ENCODE results near the gene ANAPC5.

ANAPC5 gene

GRCh38 chr12:121358073-121358472, 5.9 kb upstream of the ANAPC5 start:
- no peak for TF ChIP-seq SIN3A (IDR thresholded peaks at IDR 0.05; ENCODE audit: borderline replicate concordance, insufficient read depth, low read length)
- no peak for TF ChIP-seq FOXP2 (optimal IDR thresholded peaks at IDR 0.05; ENCODE audit: borderline replicate concordance, extremely low read depth, extremely low read length, insufficient read depth)

- TF ChIP-seq TAF1 (IDR thresholded peaks at IDR 0.05; ENCODE audit: borderline replicate concordance, insufficient read depth, low read length) (no peak), POLR2AphosphoS5 (IDR thresholded peaks at IDR 0.05; ENCODE audit: low read depth, low read length) (no peak), REST (IDR thresholded peaks at IDR 0.05; ENCODE audit: insufficient read depth in 1 of 2, low read depth in 2 of 2, low read length in 2 of 2) (no peak), FOXP2 (optimal IDR thresholded peaks at IDR 0.05; ENCODE audit: borderline replicate concordance, extremely low read depth, extremely low read length, insufficient read depth) (no peak), SIN3A (IDR thresholded peaks at IDR 0.05; ENCODE audit: borderline replicate concordance, insufficient read depth, low read length) (no peak)
Observed at GRCh38 chr12:121357331-121357730, 5.1 kb upstream of the ANAPC5 start.

- TF ChIP-seq TAF1 (IDR thresholded peaks at IDR 0.05; ENCODE audit: borderline replicate concordance, insufficient read depth, low read length) (no peak), SIN3A (IDR thresholded peaks at IDR 0.05; ENCODE audit: borderline replicate concordance, insufficient read depth, low read length) (no peak), POLR2AphosphoS5 (IDR thresholded peaks at IDR 0.05; ENCODE audit: low read depth, low read length) (no peak), FOXP2 (optimal IDR thresholded peaks at IDR 0.05; ENCODE audit: borderline replicate concordance, extremely low read depth, extremely low read length, insufficient read depth) (no peak), REST (IDR thresholded peaks at IDR 0.05; ENCODE audit: insufficient read depth in 1 of 2, low read depth in 2 of 2, low read length in 2 of 2) (no peak)
Observed at GRCh38 chr12:121356657-121357056, 4.4 kb upstream of the ANAPC5 start.

- no peak for TF ChIP-seq SIN3A (IDR thresholded peaks at IDR 0.05; ENCODE audit: borderline replicate concordance, insufficient read depth, low read length)
- no peak for TF ChIP-seq FOXP2 (optimal IDR thresholded peaks at IDR 0.05; ENCODE audit: borderline replicate concordance, extremely low read depth, extremely low read length, insufficient read depth)
- TF ChIP-seq TAF1 (IDR thresholded peaks at IDR 0.05; ENCODE audit: borderline replicate concordance, insufficient read depth, low read length): no peak
- TF ChIP-seq POLR2AphosphoS5 (IDR thresholded peaks at IDR 0.05; ENCODE audit: low read depth, low read length): no peak
- TF ChIP-seq REST (IDR thresholded peaks at IDR 0.05; ENCODE audit: insufficient read depth in 1 of 2, low read depth in 2 of 2, low read length in 2 of 2): no peak
Observed at GRCh38 chr12:121355818-121356217, 3.6 kb upstream of the ANAPC5 start.

GRCh38 chr12:121352682-121353018, 439 bp upstream of the ANAPC5 start:
- TF ChIP-seq TAF1 (IDR thresholded peaks at IDR 0.05; ENCODE audit: borderline replicate concordance, insufficient read depth, low read length) (no peak), POLR2AphosphoS5 (IDR thresholded peaks at IDR 0.05; ENCODE audit: low read depth, low read length) (no peak), REST (IDR thresholded peaks at IDR 0.05; ENCODE audit: insufficient read depth in 1 of 2, low read depth in 2 of 2, low read length in 2 of 2) (no peak), FOXP2 (optimal IDR thresholded peaks at IDR 0.05; ENCODE audit: borderline replicate concordance, extremely low read depth, extremely low read length, insufficient read depth) (no peak), SIN3A (IDR thresholded peaks at IDR 0.05; ENCODE audit: borderline replicate concordance, insufficient read depth, low read length) (no peak)
